AG20443 (cell line): ENCODE results near the gene NHS.
"Not testable (repeated sequence)": the region's sequence is repeated elsewhere in the genome, so short reads cannot be mapped to it uniquely, and the experiment has no call there.

Experiments
- DNase-seq: peaks from one replicate; pipeline ENCODE4 v3.0.0; 2012; ENCODE audit warnings: low spot score, mixed read lengths

Gene NHS

DNA sequence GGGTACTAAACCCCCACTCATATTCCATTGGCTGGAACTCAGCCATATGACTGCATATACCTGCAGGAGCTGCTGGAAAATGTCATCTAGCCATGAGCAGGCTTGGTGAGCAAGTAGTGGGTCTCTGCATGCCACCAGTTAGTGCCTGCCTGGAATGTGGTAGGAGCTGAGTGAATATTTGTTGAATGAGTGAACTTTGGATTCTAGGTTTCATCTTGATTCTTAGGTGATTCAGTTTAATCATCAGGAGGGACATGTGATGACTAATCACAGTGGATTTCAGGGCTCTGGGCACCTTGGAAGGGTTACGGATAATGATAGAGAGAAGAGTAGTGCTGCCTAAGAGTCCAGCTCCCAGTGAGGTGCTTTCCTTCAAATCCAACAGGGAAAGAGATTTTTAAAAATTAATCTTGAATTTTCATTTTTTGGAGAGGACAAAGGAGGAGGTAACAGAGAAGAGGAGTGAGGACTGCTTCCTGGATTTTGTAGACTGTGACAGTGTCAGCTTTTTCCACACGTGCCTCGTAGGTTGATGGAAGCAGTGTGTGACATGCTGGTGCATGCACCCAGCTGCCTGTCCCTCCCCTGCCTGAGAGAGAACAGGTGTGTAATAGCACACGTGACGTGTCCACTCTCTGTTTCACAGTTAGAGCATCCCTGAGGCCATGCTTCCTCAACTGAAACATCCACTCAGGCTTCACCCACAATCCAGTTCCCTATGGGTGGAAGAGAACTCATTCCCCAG, 30.4 kb downstream of the NHS start:
- peak; percentile 13 for DNase-seq

DNA sequence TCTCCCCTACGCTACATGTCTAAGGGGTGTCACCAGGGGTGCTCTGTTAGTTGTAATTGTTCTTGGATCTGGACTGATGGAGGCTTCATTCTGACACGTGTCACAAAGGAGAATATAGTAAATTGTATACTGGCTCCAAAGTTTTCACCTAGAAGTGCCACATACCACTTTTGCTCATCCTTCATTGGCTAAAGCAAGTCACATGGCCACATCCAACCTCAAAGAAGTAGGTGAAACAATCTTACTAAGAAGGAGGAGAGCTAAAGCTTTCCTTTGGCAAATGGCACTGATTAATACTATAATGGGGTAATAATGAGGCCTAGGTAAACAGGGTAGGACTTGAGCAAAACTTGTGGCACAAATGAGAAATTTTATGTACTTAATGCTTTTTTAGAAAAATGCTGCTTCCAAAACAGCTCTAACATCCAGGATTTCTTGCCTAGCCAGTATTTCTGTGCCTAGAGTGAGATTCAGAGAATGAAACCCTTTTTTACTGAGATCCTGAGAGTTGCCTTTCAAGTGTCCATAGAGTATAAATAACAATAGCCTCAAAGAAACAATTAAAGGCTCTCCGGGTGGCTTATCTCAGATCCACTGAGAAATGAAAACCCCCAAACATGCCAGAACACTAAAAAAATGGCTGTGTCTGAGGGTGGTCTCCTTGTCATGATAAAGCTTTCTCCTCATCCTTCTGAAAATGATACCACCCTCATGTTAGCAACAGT, 34.7 kb downstream of the NHS start:
- DNase-seq: no peak

DNA sequence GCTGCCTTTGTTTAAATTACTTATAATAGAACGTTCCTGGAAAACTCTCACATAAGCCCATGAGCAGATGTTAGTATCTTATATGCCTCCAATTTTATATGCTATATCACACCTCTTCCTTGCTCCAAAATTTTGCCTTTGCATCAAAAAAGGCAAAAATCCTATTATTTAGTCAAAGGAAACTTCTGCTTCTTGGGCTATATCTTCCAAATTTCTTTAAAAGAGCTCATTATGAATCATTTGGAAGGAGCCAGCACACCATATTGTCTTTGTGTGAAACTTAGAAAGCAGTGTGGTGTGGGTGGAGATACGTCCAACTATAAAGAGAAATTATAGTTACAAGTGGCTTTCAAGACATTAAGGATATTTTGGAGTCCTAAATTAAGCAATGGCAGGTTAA, 35.7 kb downstream of the NHS start:
- DNase-seq: no peak

DNA sequence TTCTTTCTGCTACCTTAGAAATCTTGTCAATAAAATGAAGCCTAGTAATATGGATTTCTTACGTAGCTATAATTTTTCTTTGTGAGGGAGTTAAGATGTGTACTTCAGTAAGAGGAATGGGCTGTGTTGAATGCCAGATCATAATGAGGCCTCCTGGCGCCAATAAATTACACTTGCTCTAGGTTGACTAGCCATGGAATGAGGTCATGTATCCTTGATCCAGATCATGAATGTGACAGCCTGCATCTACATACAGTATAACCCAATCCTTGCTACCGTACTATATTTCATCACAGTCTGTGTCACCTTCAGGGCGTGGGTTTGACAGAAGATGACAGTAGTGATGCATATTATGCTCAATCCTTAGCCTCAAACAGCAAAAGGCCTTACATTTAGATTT, 36.2 kb downstream of the NHS start:
- no peak for DNase-seq

DNA sequence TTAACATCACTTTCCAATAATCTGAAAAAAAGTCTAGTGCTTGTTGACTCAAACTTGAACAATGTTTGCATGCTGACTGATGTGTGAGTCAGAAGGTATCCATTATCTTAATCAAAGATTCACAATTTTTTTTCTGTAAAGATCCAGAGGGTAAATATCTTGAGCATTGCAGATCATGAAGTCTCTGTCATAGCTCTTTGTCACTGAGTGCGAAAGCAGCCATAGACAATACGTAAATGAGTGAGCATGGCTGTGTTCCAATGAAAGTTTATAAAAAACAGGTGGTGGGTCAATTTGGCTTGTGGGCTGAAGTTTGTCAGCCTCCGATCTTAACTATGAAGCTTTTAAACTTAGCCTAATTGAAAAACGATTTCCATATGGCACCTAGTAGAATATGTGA, 37.7 kb downstream of the NHS start:
- peak; percentile 18 for DNase-seq

DNA sequence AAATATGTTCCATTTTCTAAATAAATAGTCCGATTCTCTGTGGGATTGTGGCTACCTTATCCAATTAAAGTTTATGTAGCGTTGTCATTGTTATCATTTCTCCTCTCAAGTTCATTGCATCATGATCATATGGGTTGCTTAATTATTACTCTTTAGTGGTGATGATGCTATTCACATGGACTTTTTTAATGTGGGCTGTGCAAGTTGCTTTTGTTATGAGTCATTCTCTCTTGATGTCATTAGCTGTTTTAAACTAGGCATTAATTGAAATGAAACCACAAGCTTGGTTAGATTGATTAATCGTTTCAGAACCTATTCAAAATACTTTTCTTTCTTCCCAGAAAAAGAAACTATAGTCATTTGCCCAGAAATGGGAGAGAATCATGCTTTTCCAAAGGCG, 38.2 kb downstream of the NHS start:
- DNase-seq: peak; percentile 25

DNA sequence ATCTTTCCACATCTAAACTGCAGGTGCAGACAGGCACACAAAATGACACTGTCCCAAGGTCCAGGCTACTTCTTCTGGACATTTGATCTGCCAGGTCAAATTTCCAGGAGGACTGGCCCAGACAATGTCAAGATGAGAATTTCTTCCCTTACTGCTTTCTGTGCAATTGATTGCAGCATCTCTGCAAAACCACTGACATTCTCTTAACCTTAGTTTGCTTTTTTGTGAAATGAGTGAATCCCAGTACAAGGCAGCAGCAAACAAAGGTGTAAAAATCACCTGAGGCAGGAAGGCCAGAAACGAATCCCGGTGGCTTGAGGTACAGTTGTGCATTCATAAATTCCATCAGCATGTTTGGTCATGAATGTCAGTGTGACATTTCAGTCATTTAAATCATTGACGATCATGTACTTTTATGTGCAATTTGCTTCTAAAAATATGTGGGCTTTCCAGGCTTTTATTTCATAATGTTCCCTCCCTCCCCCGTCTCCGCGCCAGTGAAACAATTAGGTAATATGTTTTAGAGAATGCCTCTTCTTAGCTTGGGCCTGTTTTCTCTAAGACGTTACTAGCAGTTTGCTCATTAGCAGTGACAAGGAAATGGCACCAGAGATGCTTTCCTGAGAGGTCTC, 39.1 kb downstream of the NHS start:
- DNase-seq: no peak

DNA sequence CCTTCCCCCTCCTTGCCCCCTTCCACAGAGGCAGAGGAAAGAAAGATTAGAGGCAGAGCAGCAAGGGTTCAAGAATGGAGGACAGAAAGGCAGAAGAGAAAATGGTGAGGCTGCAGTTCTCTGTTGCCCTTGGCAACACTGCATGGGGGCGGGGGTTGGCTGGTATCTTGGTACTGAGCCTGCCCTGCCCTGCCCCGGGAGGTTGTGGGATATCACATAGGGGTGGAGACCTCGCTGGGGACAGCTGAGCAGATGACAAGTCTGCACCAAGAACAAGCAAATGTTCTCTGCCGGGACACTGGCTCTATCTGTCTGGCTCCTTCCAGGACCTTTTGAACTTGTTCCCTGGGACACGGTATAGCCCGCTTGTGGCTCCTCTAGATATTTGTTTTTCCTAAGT, 39.8 kb downstream of the NHS start:
- DNase-seq: peak; percentile 11

DNA sequence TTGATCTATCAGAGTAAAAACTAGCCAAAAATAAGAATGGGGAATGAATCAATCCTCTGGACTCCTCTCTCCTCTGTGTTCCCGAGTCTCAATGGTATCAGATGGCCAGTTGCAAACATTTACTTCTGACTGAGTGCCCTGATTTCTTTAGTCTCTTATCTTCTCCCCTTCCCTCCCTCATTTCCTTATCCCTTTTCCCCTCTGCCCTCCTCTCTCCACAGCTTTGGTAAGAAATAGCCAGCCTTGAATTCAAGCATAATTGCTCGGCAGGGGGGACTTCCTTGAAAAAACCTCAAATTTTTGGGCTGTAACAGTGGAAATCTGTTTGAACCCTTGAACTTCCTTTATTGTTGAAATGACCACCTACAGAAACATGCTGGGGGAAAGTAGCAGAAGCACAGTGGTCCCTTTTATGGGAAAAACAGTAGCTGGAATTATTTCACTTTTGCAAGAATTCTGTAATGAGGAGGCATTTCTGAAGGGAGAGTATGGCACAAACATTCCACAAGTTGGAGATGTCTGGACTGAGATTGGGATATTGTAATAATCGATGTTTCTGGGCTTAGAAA, 40.3 kb downstream of the NHS start:
- no peak for DNase-seq

DNA sequence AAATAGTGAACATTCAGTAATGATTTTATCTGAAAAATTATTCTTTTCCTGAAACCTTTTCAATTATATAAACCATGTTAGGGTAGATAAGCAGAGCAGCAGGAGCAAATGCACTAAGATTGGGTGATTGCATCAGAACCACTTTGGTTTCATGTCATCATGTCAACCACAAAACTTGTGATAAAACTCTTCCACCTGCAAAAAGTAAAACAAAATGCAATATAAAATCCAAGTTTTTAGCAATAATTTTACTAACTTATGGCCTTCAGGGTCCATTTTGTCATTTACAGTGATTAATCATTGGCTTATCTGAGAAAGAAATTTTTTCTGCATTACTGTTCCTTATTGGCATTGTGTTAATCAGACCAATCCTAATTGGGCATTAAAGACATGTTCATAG, 42.4 kb downstream of the NHS start:
- DNase-seq: no peak

DNA sequence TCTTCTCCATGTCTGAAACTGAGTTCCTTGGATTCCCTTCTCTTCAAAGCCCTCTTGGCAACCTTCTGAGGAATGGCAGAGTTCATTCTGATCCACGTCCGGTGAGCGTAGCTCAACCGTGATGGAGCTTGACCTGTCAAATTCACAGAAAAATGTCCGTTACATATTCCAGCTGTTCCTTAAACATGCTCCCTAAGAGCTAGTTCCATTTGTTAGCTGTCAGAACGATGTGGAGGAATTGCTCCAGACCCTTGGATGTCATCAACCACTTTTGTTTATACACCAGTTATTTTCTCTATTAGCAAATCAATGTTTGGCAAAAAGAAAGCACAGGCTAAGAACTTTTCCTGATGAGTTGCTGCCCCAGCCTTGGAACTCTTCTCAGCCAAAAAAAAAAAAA, 50.1 kb downstream of the NHS start:
- DNase-seq: no peak

DNA sequence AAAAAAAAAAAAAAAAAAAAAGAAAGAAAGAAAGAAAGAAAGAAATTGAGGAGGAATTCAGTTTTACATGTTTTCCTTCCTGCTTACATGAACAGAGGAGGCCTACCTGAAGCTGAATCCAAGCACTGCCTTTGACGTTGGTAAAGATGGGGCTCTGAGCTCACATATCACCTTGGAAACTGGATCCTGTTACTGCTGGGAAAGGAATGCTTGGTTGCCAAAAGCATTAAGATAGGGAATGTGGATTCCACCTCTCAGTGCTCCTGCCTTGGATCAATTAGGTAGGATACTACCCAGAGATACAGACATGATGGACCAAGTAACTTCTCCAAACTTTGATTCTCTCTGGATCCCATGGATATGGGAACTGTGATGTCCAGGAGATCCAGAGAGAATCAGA, 50.6 kb downstream of the NHS start:
- no peak for DNase-seq

DNA sequence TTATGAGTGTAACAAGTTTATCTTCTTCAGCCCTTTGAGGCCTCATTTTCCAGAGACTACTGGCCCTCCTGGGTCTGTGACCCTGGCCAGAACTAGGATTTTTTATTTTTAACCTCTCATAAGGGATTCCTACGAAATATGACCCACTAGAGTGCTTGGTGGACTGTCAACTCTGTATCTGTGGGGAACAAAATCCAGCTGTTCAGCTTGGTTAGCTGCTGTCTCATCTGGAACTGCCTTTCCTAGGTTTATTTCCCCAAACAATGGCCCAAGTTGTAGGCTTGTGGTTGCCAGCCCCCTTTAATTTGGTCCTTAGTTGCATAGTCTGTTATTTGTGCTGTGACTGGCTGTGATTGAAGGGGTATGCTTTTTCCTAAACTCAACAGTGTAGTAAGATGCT, 56.2 kb downstream of the NHS start:
- no peak for DNase-seq

DNA sequence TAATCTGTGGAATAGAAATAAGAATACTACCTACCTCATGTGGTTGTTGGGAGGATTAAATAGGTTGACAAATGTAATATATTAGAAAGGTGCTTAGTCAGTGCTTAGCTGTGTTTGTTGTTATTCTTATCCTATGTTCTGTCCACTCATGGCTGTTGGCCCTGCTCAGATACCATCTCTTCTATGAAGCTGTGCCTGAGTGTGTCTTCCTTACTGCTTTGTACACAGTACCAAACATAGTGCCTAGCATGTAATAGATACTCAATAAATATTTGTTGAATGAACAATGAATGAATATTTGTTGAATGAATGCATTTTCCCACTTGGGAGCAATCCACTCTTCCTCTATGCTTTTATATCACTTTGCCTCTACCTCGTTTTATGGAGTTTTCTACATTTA, 57.2 kb downstream of the NHS start:
- no peak for DNase-seq

DNA sequence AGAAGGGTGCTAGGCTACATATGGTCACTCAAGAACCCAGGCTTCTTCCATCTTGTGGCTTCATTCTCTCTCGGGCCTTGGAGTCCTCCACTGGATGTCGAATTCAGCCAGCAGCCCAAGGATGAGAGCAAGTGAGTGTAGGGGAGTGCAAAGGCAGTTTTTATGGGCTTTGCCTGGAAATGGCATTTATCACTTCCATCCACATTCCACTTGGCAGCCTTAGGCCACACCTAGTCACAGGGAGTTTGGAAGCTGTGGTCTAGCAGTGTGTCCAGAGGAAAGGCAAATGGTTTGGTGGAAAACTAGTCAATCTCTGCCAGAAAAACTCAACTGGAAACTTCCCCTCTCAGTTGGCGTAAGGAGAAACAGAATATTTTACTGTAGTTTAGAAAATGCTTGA, 59.0 kb downstream of the NHS start:
- DNase-seq: no peak

DNA sequence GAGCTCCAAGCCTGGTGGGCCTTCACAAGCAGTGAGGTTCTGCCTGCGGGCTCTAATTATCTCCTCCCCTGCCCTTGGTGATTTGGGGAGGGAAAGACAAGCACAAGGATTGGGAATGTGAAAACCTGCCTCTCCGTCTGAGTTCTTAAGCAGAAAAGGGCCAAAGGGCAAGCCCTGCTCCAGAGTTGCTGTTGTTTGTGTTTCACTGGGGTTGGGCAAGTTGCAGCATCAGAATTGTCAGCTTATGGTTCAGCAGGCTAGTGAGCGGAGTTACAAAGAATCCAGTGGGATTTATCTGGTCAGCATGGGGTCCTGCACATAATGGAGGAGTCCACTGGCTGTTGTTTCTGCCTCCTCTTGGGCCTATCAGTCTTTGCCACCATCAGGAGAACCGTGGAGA, 60.5 kb downstream of the NHS start:
- no peak for DNase-seq

DNA sequence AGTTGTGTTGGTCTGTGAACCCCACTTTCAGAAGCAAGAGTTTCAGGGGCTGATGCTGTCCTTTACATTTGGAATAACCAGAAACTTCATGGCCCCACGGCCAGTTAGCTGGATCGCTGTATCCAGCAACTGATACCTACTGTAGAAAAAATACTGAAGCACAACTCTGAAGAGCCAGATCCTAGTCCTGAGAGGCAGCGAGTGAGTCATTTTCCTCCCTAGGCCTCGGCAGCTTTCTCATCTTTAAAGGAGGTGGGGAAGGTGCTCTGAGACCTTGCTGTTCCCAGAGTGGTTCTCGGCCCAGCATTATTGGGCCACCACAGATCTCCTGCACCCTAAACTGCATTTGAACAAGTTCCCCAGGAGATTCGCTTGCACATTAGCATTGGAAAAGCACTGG, 63.2 kb downstream of the NHS start:
- no peak for DNase-seq

DNA sequence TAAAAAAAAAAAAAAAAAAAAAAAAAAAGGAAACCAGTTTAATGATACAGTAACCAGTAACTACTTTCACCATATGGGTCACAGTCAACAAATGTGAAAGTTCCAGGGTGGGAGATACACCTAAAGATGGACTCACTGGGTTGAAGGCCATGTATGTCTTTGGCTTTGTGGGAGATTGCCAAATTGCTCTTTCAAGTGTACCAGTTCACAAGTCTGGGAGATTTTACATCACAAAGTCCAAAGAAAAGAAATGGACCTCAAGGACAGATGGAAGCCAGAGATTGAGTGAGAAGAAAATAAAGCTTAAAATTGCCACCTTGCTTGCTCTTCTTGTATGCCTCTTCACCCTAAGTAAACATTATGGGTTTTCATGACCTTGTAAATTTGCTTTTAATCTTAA, 65.3 kb downstream of the NHS start:
- no peak for DNase-seq

DNA sequence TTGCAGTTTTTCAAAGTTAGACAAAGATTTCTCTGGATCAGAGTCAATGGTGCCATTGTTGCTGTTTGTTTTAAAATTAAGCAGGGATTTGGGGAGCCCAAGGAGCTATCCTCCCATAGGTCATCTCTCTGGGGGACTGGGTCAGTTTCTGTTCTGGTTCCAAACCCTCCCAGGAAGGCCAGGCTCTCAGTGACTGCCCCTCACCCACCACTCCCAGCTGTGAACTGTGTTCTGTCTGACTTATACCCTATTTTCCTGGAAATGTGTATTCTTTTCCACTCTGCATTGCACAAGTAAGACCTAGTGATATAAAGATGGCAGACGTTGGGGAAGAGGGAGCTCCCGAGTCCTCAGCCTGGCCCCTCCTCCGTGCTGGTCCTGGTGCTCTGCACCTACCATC, 65.8 kb downstream of the NHS start:
- DNase-seq: no peak

DNA sequence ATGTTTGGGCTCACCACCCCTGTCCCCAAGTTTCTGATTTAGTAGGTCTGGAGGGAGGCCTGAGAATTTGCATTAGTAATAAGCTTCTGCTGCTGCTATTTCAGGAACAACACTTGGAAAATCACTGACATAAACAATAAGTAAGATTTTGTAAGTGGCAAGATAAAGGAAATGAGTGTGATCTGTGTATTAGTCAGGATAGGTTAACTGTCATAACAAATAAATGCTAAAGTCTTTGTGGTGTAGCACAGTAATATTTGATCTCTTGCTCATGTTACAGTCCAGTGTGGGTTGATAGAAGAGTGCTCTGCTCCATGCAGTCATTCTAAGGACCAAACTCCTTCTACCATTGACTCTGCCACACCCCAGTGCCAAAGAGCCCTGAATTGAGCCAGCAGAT, 67.0 kb downstream of the NHS start:
- peak; percentile 24 for DNase-seq

DNA sequence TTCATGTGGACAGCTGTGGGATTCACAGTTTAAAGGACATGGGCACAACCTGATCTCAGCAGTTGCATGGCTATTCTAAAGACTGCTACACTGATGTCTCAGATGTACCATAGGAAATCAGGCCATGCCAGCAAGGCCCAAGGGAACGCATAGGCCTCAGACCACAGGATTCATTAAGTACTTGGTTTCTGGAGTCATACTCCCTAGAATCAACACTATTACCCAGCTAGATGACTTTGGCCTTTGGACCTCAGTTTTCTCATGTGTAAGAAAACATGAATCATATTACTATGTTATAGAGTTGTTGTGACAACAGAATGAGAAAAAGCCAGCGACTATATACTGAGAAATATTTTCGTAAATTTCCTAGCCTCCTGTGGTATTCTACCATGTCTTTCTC, 67.9 kb downstream of the NHS start:
- no peak for DNase-seq

DNA sequence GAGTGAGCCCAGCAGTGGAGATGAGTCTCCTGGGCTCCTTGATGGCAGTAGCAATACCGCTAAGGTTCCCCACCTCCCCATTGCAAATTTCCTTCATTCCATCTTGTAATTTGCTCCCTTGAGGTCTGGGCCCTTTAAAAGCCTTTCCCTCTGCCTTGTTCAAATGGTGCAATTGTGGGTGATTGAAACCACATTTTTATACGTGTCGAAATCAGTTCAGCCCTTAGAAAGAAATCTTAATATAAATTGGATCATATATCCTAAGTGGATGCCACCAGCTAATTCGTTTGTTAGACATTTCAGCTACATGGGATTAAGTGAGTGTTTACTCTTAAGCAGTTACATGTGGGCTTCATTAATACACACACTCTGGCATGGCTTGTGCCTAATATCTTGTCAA, 68.6 kb downstream of the NHS start:
- no peak for DNase-seq

DNA sequence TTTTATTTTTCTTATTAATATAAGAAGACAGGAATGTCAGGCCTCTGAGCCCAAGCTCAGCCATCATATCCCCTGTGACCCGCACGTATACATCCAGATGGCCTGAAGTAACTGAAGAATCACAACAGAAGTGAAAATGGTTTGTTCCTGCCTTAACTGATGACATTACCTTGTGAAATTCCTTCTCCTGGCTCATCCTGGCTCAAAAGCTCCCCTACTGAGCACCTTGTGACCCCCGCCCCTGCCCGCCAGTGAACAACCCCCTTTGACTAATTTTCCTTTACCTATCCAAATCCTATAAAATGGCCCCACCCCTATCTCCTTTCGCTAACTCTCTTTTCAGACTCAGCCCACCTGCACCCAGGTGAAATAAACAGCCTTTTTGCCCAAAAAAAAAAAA, 71.3 kb downstream of the NHS start:
- not testable (repeated sequence) for DNase-seq
